Measurements from ENCODE around the gene COL4A6. TPM values are rescaled to one million over a fixed set of nuclear protein-coding genes. Genes with fewer than 3 reads are reported as not detected.

Gene COL4A6
- total and polyA plus RNA-seq, 8 donors: 0.58 to 30.8 (median 9.0) TPM

GRCh38 chrX:108130889-108131288 lies 307.3 kb downstream of the COL4A6 start:
- Histone ChIP-seq H3K27me3 (no peaks in the 10 kb centered on the region), H3K9me3 (no peaks in the 10 kb centered on the region), H3K27ac (no peak overlapping the region), H3K4me1 (no peaks in the 10 kb centered on the region), H3K36me3 (peaks cover 0 to 36% (median 22%) of the 10 kb centered on the region in 4 donors), H3K4me3 (no peak overlapping the region)
- no peak for DNase-seq
- TF ChIP-seq POLR2A (IDR thresholded peaks at IDR 0.05) (no peak), POLR2AphosphoS5 (IDR thresholded peaks at IDR 0.05) (no peak), EP300 (IDR thresholded peaks at IDR 0.05) (no peak), CTCF (IDR thresholded peaks at IDR 0.05) (no peak)
- intact Hi-C loops (cut with DNase I; ENCODE audit: low total_unique reads): no loop called here
- 78 to 100% (median 91%) methylated on average over 1 of the region's 1 CpG for WGBS, 5 donors

GRCh38 chrX:108127152-108127551 lies 311.1 kb downstream of the COL4A6 start:
- TF ChIP-seq CTCF (IDR thresholded peaks at IDR 0.05): no peak
- TF ChIP-seq EP300 (IDR thresholded peaks at IDR 0.05): no peak
- no peak for TF ChIP-seq POLR2A (IDR thresholded peaks at IDR 0.05)
- TF ChIP-seq POLR2AphosphoS5 (IDR thresholded peaks at IDR 0.05): no peak
- Histone ChIP-seq H3K9me3 (no peaks in the 10 kb centered on the region), H3K4me3 (no peak overlapping the region), H3K36me3 (peaks cover 0 to 19% (median 10%) of the 10 kb centered on the region in 4 donors), H3K27ac (no peak overlapping the region), H3K27me3 (no peaks in the 10 kb centered on the region), H3K4me1 (no peaks in the 10 kb centered on the region)
- DNase-seq: no peak
- 66 to 83% (median 80%) methylated on average over 4 of the region's 4 CpGs for WGBS, 5 donors
- intact Hi-C loops (cut with DNase I; ENCODE audit: low total_unique reads): no loop called here

GRCh38 chrX:108126661-108127060 lies 311.6 kb downstream of the COL4A6 start:
- 60 to 88% (median 81%) methylated on average over 2 of the region's 2 CpGs for WGBS, 5 donors
- Histone ChIP-seq H3K36me3 (peaks cover 0 to 14% (median 9%) of the 10 kb centered on the region in 4 donors), H3K27ac (no peak overlapping the region), H3K4me3 (no peak overlapping the region), H3K27me3 (no peaks in the 10 kb centered on the region), H3K9me3 (no peaks in the 10 kb centered on the region), H3K4me1 (no peaks in the 10 kb centered on the region)
- intact Hi-C loops (cut with DNase I; ENCODE audit: low total_unique reads): no loop called here
- TF ChIP-seq POLR2A (IDR thresholded peaks at IDR 0.05): no peak
- TF ChIP-seq EP300 (IDR thresholded peaks at IDR 0.05): no peak
- no peak for TF ChIP-seq POLR2AphosphoS5 (IDR thresholded peaks at IDR 0.05)
- no peak for TF ChIP-seq CTCF (IDR thresholded peaks at IDR 0.05)
- no peak for DNase-seq

GRCh38 chrX:108123591-108124366 lies 314.4 kb downstream of the COL4A6 start:
- Histone ChIP-seq H3K4me1 (no peaks in the 10 kb centered on the region), H3K27ac (no peak overlapping the region), H3K9me3 (no peaks in the 10 kb centered on the region), H3K36me3 (peaks cover 0 to 13% (median 4%) of the 10 kb centered on the region in 4 donors), H3K27me3 (no peaks in the 10 kb centered on the region), H3K4me3 (no peak overlapping the region)
- DNase-seq: no peak
- intact Hi-C loops (cut with DNase I; ENCODE audit: low total_unique reads): no loop called here
- TF ChIP-seq POLR2AphosphoS5 (IDR thresholded peaks at IDR 0.05): no peak
- no peak for TF ChIP-seq POLR2A (IDR thresholded peaks at IDR 0.05)
- TF ChIP-seq CTCF (IDR thresholded peaks at IDR 0.05): no peak
- no peak for TF ChIP-seq EP300 (IDR thresholded peaks at IDR 0.05)
- 75 to 98% (median 95%) methylated on average over 3 of the region's 3 CpGs for WGBS, 5 donors
